Measurements from ENCODE around the gene SLC38A11. TPM values are rescaled to one million over a fixed set of nuclear protein-coding genes. Genes with fewer than 3 reads are reported as not detected.
"Not testable (repeated sequence)": the region's sequence is repeated elsewhere in the genome, so short reads cannot be mapped to it uniquely, and the experiment has no call there.

The SLC38A11 gene, protein sequence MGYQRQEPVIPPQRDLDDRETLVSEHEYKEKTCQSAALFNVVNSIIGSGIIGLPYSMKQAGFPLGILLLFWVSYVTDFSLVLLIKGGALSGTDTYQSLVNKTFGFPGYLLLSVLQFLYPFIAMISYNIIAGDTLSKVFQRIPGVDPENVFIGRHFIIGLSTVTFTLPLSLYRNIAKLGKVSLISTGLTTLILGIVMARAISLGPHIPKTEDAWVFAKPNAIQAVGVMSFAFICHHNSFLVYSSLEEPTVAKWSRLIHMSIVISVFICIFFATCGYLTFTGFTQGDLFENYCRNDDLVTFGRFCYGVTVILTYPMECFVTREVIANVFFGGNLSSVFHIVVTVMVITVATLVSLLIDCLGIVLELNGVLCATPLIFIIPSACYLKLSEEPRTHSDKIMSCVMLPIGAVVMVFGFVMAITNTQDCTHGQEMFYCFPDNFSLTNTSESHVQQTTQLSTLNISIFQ
- not detected for total RNA-seq

GRCh38 chr2:164954954-164955701 is at the start of gene SLC38A11:
SLC38A11 (minus strand) TSS chr2:164955525; CDS start chr2:164955247, 278 bp downstream.
- H3K36me3 Mint-ChIP-seq: no peaks in the 10 kb centered on the region
- no peaks in the 10 kb centered on the region for H3K9me3 Mint-ChIP-seq
- H3K27ac Mint-ChIP-seq: no peak within 1 kb of the TSS
- ATAC-seq (no peak), DNase-seq (ENCODE audit: low spot score in 2 of 2) (no peak)

GRCh38 chr2:165003443-165004130 is 48.3 kb upstream of the SLC38A11 start:
- ATAC-seq (no peak), DNase-seq (ENCODE audit: low spot score in 2 of 2) (no peak)
- Mint-ChIP-seq H3K9me3 (no peaks in the 10 kb centered on the region), H3K27ac (no peak overlapping the region), H3K36me3 (no peaks in the 10 kb centered on the region)

DNA sequence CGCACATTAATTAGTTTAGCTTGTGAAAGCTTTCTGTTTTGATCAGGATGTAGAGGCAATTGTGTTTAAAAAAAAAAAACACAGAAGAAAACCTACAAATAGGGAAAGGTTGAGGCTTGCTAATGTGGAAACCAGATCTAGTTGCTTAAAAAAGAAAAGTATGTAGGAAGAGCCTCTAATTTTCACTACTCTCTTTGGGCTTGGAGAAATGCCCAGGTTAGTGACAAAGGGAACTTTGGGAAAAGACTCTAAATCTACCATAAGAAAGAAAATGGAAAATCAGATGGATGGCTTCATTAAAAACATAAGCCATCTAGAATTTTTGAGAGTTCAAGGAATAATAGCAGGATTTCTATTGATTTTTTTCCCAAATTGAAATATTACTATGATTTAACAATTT is 47.3 kb upstream of the SLC38A11 start:
- no peak overlapping the region for H3K27ac Mint-ChIP-seq
- no peak for ATAC-seq
- H3K36me3 Mint-ChIP-seq: no peaks in the 10 kb centered on the region
- DNase-seq (ENCODE audit: low spot score in 2 of 2): no peak
- no peaks in the 10 kb centered on the region for H3K9me3 Mint-ChIP-seq

GRCh38 chr2:164994664-164995299 is 39.5 kb upstream of the SLC38A11 start:
- H3K27ac Mint-ChIP-seq; H3K36me3 Mint-ChIP-seq; ATAC-seq; DNase-seq (ENCODE audit: low spot score in 2 of 2); H3K9me3 Mint-ChIP-seq: not testable (repeated sequence)

DNA sequence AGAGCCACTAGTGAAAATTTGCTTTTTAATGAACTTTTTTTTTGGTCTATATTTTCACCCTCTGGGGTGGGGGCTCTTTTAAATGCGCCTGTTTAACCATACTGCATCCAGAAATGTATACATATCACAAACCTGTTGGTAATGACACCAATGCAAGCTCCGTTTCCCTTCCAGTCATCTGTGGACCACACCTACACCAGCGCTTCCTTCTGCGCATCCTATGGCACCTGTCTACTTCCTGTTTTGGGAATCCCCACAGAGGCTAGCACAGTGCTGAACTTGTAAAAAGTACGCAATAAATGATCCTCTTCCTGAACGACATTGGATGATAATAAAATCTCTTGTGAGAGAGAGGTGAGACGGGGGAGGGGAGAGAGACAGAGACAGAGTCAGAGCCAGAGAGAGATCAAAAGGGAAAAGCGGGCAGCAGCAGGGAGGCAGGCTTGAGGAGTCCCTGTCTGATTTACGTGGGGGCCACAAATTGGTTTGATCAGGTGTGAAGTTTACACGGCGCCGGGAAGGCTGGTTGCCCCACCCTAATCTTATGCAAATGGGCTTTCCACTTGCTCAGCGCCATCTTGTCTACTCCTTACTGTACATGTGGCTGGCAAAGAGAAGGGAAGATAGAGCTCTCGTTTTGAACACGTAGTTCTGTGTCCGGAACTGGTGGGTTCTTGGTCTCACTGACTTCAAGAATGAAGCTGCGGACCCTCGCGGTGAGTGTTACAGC is 38.1 kb upstream of the SLC38A11 start:
- ATAC-seq (peak in 1 of 2 donors; percentile 58), DNase-seq (ENCODE audit: low spot score in 2 of 2) (no peak)
- H3K27ac Mint-ChIP-seq: no peak overlapping the region
- H3K36me3 Mint-ChIP-seq: no peaks in the 10 kb centered on the region
- H3K9me3 Mint-ChIP-seq: no peaks in the 10 kb centered on the region

GRCh38 chr2:164992818-164993217 is 37.5 kb upstream of the SLC38A11 start:
- H3K27ac Mint-ChIP-seq: no peak overlapping the region
- peak; percentile 54 to 78 for ATAC-seq
- no peaks in the 10 kb centered on the region for H3K36me3 Mint-ChIP-seq
- DNase-seq (ENCODE audit: low spot score in 2 of 2): peak in 1 of 2 donors; percentile 43
- H3K9me3 Mint-ChIP-seq: no peaks in the 10 kb centered on the region

DNA sequence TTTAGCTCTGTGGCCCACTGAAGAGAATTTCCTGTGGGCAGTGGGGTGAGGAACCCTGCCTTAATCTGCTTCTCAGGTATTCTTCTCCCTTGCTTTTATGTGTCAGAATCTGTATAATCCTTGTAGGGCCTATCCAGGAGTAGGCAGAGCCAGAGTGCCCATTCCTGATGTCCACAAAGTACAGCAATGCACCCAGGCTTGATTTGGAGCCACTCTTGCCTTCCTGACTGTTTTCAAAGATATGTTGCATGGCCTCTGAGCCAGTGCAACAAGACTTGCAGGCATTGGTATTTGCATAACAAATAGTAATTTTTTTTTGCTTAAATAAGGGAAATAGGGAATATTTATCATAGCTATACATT is 36.7 kb upstream of the SLC38A11 start:
- not testable (repeated sequence) for H3K27ac Mint-ChIP-seq; H3K36me3 Mint-ChIP-seq; ATAC-seq; DNase-seq (ENCODE audit: low spot score in 2 of 2); H3K9me3 Mint-ChIP-seq

DNA sequence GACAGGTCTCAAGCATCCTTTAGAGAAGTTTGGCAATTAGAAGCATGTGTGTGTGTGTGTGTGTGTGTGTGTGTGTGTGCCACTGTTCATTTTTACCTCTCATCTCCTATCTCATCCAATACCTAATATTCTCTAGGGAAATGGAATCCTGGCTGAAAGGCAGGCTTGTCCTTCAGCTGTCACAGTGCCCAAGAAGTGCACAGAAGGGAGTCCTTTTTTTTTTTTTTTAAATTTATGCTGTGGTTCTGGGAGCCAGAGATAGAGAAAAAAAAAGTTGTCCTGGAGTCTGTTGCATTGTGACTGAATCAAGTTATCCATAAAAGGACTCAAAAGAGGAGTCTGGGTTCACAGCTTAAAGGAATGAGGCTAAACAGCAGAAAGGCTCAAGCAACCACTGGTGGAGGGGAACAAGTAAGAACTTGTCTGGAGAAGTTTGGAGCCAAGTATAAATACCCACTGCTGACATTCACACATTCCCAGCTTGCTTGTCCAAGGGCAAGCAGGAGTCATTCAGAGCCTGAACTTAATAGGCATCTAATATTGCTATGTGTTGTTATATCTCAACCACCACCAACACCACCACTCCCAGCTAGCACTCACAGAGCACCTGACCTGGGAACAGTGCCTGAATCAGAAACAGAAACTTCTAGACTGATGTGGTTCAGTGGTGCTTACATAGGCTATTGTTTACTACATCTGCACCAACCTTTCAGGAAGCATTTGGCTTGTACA is 36.2 kb upstream of the SLC38A11 start:
- not testable (repeated sequence) for DNase-seq (ENCODE audit: low spot score in 2 of 2); H3K27ac Mint-ChIP-seq; H3K9me3 Mint-ChIP-seq; H3K36me3 Mint-ChIP-seq
- ATAC-seq: peak in 1 of 2 donors; percentile 51

GRCh38 chr2:164990953-164991352 is 35.6 kb upstream of the SLC38A11 start:
- not testable (repeated sequence) for H3K9me3 Mint-ChIP-seq; ATAC-seq; H3K27ac Mint-ChIP-seq; H3K36me3 Mint-ChIP-seq; DNase-seq (ENCODE audit: low spot score in 2 of 2)

DNA sequence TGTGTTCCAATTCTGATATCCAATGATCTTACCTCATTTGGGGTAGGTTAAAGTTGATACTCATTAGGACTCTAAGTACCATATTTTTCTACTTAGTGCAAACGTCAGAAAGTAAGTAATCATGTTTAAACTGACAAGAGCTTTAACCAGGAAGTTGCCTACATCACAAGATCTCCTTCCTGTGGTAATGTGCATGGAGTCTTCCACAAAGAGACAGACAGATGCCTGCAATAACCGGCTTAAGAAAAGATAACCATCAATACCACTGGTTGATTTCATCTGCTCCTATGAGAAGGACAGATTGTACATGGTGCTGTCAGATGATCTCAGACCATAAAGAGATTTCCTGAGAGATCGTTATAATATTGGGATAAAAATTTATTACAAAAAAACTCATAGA is 33.5 kb upstream of the SLC38A11 start:
- DNase-seq (ENCODE audit: low spot score in 2 of 2); H3K9me3 Mint-ChIP-seq; H3K27ac Mint-ChIP-seq; H3K36me3 Mint-ChIP-seq; ATAC-seq: not testable (repeated sequence)

- DNase-seq (ENCODE audit: low spot score in 2 of 2); H3K36me3 Mint-ChIP-seq; H3K9me3 Mint-ChIP-seq; H3K27ac Mint-ChIP-seq; ATAC-seq: not testable (repeated sequence)
Measured at GRCh38 chr2:164986027-164986426, 30.7 kb upstream of the SLC38A11 start.

DNA sequence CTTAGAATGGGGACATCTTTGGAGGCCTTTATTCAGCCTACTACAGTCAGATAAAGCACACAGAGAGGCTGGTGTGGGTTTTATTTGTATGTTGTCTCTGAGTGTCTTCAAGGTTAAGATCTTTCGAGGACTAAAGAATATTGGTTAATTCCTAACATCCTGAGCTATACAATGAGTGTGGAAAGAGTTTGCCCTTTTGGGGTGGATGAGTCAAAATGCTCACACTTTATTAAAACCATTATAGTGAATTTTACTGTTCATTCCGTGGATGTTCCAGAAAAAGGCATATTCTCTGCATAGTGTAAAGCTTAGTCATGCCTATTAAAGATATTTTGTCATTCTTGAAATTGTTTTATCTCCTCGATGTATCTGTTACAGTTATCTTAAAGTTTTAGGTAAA is 29.1 kb upstream of the SLC38A11 start:
- H3K27ac Mint-ChIP-seq: no peak overlapping the region
- H3K9me3 Mint-ChIP-seq: no peaks in the 10 kb centered on the region
- DNase-seq (ENCODE audit: low spot score in 2 of 2) (no peak), ATAC-seq (no peak)
- H3K36me3 Mint-ChIP-seq: no peaks in the 10 kb centered on the region

- no peak for ATAC-seq
- no peaks in the 10 kb centered on the region for H3K36me3 Mint-ChIP-seq
- DNase-seq (ENCODE audit: low spot score in 2 of 2): no peak
- H3K27ac Mint-ChIP-seq: no peak overlapping the region
- H3K9me3 Mint-ChIP-seq: no peaks in the 10 kb centered on the region
Measured at GRCh38 chr2:164981217-164981990, 26.1 kb upstream of the SLC38A11 start.

GRCh38 chr2:164980688-164981087 is 25.4 kb upstream of the SLC38A11 start:
- not testable (repeated sequence) for H3K27ac Mint-ChIP-seq; H3K36me3 Mint-ChIP-seq; H3K9me3 Mint-ChIP-seq; DNase-seq (ENCODE audit: low spot score in 2 of 2)
- ATAC-seq: peak in 1 of 2 donors; percentile 32

GRCh38 chr2:164979113-164979512 is 23.8 kb upstream of the SLC38A11 start:
- DNase-seq (ENCODE audit: low spot score in 2 of 2): no peak
- Mint-ChIP-seq H3K36me3 (no peaks in the 10 kb centered on the region), H3K9me3 (no peaks in the 10 kb centered on the region)

More at GRCh38 chr2:164979113-164979512, 23.8 kb upstream of the SLC38A11 start:
- H3K27ac Mint-ChIP-seq: no peak overlapping the region
- ATAC-seq: no peak

Data from activated naive CD4-positive, alpha-beta T cell treated with anti-CD3 and anti-CD28 coated beads, Interleukin-2, amount 50 U/mL, for 72 hours (primary cell).